NOMO-1 (cell line): ENCODE measurements around the gene GRB14.
"Not testable (repeated sequence)": the region's sequence is repeated elsewhere in the genome, so short reads cannot be mapped to it uniquely, and the experiment has no call there.

ENCODE experiments used
- DNase-seq, 2 experiments: peaks; one replicate each; lab custom pipeline; 2025; ENCODE audit not compliant: unreplicated experiment in 2 of 2; lab: John Stamatoyannopoulos, UW

Gene GRB14

GRCh38 chr2:164496881-164497280 lies 124.4 kb downstream of the GRB14 start:
- DNase-seq: no peak

DNA sequence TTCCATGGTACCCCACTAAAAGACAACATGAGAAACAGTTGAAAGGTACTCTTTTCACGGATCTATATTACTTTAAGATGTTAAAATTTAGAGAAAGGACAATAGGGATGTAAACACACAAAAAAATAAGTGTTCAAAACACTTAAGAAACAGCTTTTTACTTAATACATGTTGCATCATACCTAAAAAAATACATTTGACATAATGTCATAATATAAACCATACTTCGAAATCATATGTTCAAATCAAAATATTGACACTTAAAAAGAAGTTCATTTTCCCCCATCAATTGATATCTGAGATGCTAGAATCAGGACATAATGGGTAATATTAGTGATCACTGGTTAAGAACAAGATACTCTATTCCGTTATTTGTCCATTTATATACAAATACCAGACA lies 124.9 kb downstream of the GRB14 start:
- no peak for DNase-seq

DNA sequence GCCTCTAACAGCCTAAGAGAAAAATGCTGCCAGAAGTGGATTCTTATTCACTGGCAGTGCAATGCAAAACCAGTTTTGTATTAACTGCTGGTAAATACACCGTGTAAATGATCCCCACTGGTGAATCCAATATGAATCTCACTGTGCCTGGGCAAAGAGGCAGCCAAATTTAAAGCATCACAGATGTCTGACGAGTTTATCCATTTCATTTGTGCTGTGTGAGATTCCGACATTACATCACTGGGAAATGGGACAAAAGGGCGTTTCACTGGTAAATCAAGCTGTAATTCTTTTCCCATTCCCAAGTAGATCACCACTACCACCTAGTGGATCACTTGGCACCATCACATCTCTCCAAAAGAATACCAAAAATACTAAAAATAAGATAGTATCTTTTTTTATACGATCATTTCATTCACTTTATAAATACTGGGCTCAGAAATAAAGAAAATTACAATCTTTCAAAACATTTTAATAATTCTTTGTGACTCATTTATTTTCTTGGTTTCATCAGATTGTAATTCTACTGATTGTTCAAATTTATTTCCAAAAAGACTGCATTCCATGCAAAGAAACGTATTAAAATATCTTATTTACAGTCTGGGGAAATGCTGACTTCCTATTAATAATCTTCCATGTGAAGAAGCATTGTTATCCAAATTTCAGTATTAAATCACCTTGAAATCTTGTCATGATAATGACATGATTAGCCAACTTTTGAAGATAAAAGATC lies 125.6 kb downstream of the GRB14 start:
- no peak for DNase-seq

GRCh38 chr2:164485541-164485940 lies 135.7 kb downstream of the GRB14 start:
- no peak for DNase-seq

GRCh38 chr2:164479460-164479859 lies 141.8 kb downstream of the GRB14 start:
- no peak for DNase-seq

DNA sequence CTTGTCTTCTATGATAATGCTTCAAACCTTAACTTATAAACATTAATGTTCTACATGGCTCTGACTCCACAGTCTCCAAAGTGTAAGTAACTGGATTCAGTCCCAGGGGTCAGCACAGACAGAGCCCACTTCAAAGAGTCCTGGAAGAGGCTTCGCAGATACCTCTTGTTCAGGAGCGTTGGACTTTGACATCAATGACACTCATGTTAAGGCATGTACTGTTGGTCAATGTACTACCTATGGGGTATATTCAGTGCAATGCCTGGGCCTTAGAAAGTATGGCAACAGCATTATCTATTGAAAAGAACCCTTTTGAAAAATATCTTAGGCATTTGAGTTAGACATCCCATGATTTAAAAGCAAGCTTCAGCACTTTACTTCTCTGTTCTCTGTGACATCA lies 143.1 kb downstream of the GRB14 start:
- no peak for DNase-seq

- no peak for DNase-seq
These were observed 146.4 kb downstream of the GRB14 start for GRCh38 chr2:164474873-164475272.

DNA sequence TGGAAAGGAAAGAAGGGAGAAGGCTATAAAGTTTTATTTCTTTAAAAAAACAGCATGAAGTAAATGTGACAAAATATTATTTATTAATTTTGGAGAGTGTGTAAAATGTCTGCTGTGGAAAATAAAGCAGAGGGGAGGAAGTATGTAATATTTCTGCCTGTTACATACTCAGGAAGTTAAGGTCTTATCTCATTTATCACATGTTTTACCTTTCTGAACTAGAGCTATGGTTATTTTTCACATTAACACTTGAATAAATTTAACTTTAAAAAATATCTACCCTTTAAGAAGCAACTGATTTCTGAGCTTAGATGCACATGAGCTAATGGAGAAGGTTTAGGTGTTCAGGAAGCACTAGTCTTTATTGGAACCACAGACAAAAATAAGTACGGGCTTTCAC lies 148.3 kb downstream of the GRB14 start:
- DNase-seq: no peak

DNA sequence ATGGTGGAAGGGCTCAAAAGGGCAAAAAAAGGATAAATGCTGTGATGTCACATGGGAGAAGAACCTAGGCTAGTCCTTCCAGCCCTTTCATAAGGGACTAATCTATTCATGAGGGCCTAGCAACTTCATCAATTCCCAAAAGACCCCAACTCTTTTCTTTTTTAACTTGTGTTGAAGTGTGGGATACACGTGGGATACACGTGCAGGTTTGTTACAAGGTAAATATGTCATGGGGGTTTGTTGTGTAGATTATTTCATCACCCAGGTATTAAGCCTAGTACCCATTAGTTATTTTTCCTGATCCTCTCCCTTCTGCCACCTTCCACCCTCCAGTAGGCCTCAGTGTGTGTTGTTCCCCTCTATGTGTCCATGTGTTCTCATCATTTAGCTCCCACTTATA lies 156.2 kb downstream of the GRB14 start:
- DNase-seq: not testable (repeated sequence)

DNA sequence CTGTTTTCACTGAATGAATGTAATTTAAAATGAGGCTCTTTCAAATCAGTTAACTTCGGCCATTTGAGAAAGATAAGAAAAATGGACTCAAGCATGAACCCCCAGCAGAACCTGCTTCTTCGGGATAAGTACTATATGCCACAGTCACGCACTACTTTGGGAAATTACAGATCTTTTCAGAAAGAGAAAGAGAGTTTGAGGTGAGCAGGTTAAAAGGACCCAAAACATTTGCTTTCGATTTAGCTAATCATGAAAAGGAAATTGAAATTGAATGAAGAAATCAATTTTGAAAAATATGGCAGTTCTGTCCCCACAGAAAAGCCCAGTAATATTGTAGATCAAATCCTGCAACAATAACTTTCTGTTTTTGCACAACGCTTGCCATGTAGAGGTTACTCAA lies 156.9 kb downstream of the GRB14 start:
- no peak for DNase-seq

- DNase-seq: no peak
These were observed 162.5 kb downstream of the GRB14 start for GRCh38 chr2:164458792-164459191.

DNA sequence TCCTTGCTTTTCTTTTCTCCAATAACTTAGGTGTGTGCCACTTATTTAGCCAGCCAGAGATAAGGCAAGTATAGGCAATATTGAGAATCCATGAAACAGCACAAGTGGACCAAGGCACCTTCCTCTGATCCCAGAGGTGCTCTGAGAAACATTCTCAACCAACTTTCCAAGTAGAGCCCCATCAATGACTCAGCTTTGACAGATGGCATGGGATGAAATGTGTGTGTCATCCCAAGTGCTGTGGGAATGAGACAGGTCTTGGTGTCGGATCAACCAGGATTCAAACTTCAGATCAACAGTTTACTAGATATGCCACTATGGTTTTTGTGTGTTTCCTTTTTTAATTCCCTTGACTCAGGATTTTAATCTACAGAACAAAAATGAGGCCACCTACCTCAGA lies 164.0 kb downstream of the GRB14 start:
- DNase-seq: no peak

DNA sequence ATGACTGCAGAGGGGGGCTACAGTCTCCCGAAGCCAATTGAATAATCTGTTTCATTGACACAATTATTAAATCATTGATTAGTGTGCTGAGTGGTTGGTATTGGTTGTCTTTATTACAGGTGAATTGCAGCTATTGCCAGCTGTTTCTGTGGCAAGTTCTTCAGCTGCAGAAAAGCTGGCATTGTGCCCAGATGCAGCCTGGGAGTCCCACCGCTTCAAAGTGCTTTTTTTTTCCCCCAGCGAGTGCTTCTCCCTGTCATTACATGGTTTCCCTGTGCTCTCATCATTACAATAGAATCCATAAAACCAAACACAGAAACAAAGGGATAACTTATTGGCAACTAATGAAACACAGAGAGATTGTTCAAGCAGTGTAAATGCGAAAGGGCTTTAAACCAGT lies 164.7 kb downstream of the GRB14 start:
- no peak for DNase-seq

DNA sequence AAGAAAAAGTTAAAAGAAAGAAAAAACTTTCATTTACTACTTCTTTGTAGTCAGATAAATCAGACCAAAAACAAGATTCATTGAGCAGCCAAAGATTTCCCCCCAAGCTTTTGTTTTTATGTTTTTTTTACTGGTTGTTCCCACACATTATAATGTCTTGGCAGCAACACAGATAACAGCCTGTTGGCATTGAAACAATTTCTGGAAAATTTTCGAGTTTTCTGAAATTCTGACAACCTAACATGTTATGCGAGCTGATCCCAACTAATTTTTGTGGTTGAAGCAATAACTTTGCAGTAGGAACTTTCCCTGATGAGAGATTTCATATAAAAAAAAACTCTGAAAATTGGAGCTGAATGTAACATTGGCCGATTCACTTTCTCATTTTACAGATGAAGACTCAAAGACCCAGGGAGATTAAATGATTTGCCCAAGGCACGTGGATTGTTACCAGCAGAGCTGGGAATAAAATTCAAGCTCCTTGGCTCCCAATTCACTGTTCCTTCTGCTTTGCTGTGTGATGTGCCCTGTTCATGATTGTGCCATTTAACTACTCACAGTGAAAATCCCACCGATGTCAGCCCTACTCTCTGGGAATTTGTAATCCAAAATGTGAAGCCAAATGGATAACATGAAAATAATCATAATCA lies 167.5 kb downstream of the GRB14 start:
- DNase-seq: no peak

DNA sequence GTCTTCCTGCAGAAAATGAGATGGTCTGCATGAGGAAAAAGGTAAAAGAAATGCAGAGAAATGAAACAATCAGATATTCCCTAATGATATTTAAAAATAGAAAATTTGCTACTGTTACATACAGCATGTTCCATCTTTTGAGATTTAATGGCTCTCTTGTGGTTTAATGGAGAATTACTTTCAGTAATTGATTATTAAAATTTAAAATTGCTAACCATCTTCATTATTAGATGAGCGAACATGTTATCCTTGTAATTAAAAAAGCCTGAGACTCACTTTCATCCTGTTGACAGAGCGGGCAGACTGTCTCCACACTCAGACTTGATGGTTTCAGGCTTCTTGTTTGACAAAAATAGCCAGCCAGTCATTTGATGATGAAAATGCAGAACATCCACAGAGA lies 171.0 kb downstream of the GRB14 start:
- DNase-seq: no peak

DNA sequence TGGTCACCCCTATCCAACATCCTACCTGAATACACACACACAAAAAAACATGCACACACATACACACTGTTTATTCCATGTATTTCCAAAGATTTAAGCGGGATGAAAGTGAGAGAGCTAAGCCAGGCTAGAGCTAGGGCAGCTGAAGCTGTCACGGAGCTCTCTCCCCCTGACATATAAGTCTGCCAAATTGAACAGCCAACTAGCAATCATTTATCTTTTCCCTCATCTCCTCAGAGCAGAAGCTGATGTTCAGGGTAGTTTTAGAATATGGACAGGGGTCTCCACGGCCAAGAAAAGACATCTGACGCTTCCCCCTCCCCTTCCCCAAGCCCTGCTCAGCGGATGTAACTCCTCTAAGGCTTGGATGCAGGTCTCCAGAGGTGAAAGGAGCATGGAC lies 171.6 kb downstream of the GRB14 start:
- DNase-seq: no peak

- DNase-seq: no peak
These were observed 173.6 kb downstream of the GRB14 start for GRCh38 chr2:164447660-164448059.
